HG03066 (cell line): ENCODE measurements around the gene CEP112.
"Not testable (repeated sequence)": the region's sequence is repeated elsewhere in the genome, so short reads cannot be mapped to it uniquely, and the experiment has no call there.

Experiments used
- ATAC-seq: cut with Tn5 transposase; IDR thresholded peaks from one replicate; pipeline ENCODE4 v1.9.1; 2021; ENCODE audit warnings: low read depth; ENCODE audit not compliant: unreplicated experiment

CEP112 gene

GRCh38 chr17:65707780-65708179, 484.2 kb downstream of the CEP112 start:
- no peak for ATAC-seq

- ATAC-seq, result no peak
Measured at GRCh38 chr17:65704731-65705130, 487.2 kb downstream of the CEP112 start.

- ATAC-seq, result no peak
Measured at GRCh38 chr17:65703891-65704290, 488.0 kb downstream of the CEP112 start.

GRCh38 chr17:65699459-65699858, 492.5 kb downstream of the CEP112 start:
- no peak for ATAC-seq

- no peak for ATAC-seq
Measured at GRCh38 chr17:65698381-65699061, 493.4 kb downstream of the CEP112 start.

DNA sequence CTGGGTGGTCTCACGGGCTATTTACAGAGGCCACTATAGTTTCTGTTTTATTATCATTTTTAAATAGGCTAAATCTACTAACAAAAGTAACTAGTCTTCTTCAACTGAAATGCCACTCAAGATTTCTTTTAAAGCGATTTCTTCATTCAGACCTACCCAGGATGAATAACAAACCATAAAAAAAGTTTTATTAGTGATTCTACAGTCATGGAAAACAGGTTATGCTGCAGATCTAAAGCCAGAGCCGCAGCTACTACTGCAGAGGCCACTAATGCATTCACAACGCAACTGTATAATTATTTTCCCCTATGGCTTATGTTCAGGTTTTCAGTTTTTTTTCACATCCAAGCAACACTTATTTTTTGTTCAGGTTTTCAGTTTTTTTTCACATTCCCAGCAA, 494.3 kb downstream of the CEP112 start:
- ATAC-seq, result no peak

DNA sequence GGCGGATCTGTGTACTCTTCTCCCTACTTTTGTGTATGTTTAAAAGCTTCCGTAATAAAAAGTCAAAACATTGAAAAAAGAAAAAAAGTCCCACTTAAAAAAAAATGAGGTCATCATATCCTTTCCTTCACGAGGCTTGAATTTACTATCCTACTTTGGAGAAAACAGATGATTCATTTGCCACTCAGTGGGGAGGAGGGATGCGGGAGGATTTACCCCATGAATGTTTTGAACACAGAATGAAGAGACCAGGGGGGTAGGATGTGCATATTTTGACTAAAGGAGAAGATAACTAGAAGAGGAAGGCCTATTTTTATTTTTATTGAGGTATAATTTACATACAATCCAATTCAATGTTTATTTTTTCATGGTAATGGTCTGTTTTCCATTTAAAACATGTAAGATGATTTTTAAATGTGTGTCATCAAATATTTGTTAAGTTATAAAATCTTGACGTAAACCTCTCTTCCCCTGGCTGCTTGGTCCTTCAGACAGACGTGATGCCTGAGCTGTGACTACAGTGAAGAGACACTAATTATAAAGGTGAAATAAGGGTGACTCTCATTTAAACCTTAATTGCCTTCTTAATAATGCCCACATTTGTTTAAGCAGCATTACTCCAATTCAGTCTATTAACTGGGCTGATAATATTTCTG, 495.1 kb downstream of the CEP112 start:
- no peak for ATAC-seq

- ATAC-seq, result no peak
Measured at GRCh38 chr17:65694601-65695000, 497.3 kb downstream of the CEP112 start.

DNA sequence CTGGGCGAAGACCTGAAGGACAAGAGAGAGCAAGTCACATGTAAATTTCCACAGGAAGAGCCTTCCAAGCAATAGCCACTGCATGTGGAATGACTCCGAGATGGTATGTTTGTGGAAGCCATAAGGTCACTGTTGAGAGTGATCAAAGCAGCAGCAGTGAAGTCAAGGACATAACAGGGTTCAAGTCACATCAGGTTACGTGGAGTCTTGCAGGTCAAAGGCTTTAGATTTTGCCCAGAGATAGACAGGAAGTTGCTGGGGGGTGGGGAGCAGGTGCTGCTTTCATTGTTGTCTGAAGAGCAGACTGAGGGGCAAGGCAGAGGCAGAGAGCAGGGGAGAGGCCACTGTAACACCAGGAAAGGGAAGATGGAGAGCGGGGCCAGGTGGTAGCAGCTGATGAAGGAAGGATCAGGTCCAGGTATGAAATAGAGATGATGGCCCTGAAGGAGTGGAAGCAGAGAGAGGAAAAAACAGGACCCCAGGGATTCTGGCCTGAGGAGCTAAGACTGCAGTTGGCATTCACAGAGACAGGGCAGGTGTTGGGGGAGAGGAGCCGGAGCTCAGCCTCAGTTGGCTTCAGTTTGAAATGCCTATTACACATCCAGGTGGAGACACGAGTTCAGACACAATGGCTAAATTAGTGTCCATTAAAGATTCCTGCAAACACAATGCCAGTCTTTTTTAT, 501.2 kb downstream of the CEP112 start:
- ATAC-seq, result no peak

- ATAC-seq, result no peak
Measured at GRCh38 chr17:65688307-65688706, 503.6 kb downstream of the CEP112 start.

- no peak for ATAC-seq
Measured at GRCh38 chr17:65685110-65685509, 506.8 kb downstream of the CEP112 start.

GRCh38 chr17:65684631-65685030, 507.3 kb downstream of the CEP112 start:
- ATAC-seq, result no peak

DNA sequence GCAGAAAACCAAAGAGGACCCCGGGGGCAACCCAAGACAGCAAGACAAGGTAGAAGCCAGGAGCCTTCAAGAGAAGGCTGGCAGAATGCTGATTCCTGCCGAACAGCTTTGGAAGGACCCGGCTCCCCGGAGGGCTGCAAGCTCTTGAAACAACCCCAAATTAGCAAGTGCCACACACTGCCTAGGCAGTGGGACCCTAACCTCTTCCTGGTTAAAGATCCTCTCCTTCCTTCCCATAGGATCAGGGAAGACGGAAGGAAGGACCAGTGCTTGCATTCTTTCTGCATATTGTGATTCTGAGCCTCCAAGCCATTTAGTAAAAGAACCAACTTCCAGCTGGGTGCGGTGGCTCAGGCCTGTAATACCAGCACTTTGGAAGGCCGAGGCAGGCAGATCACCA, 508.5 kb downstream of the CEP112 start:
- no peak for ATAC-seq

DNA sequence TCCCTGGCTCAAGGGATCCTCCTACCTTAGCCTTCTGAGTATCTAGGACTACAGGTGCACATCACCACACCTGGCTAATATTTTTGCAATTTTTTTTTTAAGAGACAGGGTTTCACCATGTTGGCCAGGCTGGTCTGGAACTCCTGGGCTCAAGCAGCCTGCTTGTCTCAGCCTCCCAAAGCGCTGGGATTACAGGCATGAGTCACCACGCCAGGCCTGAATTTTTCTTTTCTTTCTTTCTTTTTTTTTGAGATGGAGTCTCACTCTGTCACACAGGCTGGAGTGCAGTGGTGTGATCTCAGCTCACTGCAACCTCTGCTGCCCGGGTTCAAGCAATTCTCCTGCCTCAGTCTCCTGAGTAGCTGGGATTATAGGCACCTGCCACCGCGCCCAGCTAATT, 510.2 kb downstream of the CEP112 start:
- ATAC-seq, result not testable (repeated sequence)

DNA sequence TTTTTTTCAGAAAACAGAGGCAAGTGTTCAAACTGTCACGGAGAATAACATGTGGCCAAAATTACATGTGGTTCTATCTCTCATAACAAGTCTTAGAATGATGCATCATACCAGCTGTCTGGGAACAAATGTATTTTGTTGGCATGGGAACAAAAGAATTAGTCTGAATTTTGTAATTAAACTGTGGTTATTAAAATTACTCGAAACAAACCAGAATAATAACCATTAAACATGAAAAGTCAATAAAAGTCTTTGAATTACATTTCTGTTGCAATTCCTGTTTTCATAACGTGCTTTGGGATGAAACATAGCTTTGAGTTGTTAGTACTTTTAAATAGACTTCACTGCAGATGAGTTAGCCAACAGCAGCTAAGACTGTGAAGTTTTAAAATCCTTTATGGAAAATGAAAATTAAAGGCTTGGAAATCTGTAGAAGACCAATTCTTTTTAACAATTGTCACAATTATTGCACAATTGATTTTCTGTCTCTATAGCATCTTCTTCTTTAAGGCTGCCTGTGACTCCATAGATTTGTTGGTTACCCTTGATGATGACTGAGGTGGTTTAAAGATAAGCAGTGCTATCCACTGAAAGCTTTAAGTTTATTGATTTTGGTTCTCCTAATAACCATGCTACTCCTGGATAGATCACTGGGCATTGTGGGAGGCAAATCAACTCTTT, 512.6 kb downstream of the CEP112 start:
- ATAC-seq, result no peak

GRCh38 chr17:65678546-65678945, 513.4 kb downstream of the CEP112 start:
- no peak for ATAC-seq

- ATAC-seq, result no peak
Measured at GRCh38 chr17:65677932-65678331, 514.0 kb downstream of the CEP112 start.

GRCh38 chr17:65674246-65675045, 517.5 kb downstream of the CEP112 start:
- no peak for ATAC-seq

DNA sequence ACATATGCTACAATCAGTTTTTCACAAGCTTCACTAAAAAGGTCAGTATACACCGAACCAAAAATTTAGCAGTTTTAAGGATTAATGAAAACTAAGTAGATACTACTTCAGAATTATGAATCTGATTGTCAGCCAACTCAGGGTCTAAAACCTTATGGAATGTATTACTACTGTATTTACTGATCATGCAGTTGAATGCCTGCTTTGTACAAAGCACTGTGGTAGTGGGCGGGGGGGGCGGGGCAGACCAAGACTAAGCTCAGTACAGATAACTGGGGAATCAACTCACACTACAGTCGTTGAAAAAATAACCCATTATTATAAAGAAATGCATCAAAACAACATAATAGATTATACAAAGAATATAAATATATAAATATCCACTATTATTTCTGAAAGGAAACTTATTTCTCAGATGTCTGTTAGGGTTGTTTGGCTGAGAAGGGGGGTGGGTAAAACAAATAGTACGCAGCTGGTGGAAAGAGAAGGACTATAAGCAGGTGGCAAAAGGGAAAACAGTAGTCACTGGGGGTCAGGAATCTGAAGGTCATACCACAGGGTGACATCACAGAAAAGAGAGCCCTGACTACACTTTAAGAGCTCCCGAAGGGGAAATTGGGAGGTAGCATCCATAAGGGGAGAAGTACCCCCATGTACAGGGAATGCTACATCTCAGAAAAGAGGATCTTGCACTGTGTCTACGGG, 521.1 kb downstream of the CEP112 start:
- ATAC-seq, result no peak

DNA sequence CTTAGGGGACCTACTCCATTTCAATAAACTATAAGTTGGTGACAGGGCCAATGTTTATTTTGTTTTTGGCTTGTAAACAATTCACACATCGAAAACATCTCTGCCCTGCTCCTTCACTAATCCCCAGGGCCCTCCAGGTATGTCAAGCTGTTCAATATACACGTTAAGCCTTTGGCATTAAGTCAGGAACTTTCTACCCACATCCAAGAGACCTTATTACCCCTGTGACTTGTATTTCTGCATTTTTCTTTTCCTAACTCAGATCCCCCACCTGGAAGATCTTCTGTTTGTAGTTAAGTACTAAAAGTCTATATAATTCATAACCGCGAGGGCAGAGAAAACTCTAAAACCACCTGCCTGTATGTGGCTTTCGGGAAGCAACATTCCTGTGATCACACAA, 523.7 kb downstream of the CEP112 start:
- ATAC-seq, result no peak
